Activated T-helper 1 cell treated with Interleukin-2 at 50 U/mL for 16 hours (primary cell): Measurements from ENCODE around the gene ZGLP1.
"Not testable (repeated sequence)": the region's sequence is repeated elsewhere in the genome, so short reads cannot be mapped to it uniquely, and the experiment has no call there.

ENCODE experiments used
- DNase-seq: peaks from one replicate; pipeline ENCODE4 v3.0.0-alpha.2; 2020; ENCODE audit warnings: low read depth

Gene ZGLP1

GRCh38 chr19:10293637-10294367, 15.8 kb downstream of the ZGLP1 start:
- no peak for DNase-seq

GRCh38 chr19:10292789-10293636, 16.6 kb downstream of the ZGLP1 start:
- DNase-seq, result no peak

DNA sequence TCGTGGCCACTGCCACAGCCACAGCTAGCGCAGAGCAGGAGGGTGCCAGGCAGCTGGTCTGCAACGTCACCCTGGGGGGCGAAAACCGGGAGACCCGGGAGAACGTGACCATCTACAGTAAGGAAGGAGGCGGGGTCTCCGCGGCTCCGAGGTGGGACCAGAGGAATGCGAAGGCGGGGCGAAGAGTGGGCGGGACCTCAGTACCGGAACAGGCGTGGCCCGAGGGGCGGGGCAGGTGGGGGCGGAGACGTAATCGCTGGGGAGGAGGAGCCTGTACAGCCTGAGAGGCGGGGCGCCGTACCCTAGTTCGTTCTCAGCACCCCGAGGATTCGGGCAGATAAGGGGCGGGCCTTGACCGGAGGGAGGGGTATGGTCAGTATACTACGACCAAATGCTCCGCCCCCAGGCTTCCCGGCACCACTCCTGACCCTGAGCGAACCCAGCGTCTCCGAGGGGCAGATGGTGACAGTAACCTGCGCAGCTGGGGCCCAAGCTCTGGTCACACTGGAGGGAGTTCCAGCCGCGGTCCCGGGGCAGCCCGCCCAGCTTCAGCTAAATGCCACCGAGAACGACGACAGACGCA, 17.3 kb downstream of the ZGLP1 start:
- DNase-seq, result peak; percentile 39

DNA sequence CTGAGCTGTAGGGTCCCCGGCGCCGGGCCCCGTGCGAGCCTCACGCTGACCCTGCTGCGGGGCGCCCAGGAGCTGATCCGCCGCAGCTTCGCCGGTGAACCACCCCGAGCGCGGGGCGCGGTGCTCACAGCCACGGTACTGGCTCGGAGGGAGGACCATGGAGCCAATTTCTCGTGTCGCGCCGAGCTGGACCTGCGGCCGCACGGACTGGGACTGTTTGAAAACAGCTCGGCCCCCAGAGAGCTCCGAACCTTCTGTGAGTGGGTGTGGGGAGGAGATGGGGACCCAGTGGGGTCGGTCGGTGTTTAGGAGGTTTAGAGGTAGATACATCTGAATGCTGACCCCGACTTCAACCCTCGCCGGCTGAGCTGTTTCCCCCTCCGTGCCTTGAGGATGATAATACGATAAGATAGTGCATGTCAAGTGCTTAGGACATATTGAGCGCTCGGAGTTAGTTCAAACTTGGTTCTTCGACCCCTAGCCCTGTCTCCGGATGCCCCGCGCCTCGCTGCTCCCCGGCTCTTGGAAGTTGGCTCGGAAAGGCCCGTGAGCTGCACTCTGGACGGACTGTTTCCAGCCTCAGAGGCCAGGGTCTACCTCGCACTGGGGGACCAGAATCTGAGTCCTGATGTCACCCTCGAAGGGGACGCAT, 17.9 kb downstream of the ZGLP1 start:
- no peak for DNase-seq

- no peak for DNase-seq
Measured at GRCh38 chr19:10290876-10291553, 18.6 kb downstream of the ZGLP1 start.

DNA sequence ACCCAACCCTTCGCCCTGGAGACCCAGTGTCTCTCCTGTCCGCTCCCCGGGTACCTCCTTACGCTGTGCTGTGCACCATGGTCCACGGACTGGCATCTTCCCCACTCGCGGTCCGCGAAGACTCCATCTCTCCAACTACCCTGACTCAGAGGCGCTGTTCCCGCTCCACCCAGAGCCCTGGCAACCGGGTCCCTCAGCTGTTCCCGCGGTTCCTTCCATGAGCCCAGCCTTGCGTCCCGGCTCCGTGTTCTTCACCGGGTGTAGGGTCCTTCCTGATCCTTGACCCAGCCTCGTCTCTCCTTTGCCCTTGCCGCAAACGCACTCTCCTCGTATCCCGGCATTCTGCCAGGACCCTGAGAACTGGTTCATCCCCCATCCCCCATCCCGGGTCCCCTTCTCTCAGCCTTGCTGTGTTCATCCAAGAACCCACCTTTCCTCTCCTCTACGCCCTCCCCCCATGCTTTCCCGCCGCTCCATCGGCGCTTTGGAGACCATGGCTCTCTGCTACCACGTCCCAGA, 19.2 kb downstream of the ZGLP1 start:
- DNase-seq, result no peak

- DNase-seq, result no peak
Measured at GRCh38 chr19:10289836-10290356, 19.7 kb downstream of the ZGLP1 start, which contains the start of gene ICAM5. TSS of gene ICAM5 (plus strand) at chr19:10289952. CDS start at chr19:10290044, 92 bp downstream.

GRCh38 chr19:10289167-10289835, 20.3 kb downstream of the ZGLP1 start:
- peak; percentile 26 for DNase-seq

DNA sequence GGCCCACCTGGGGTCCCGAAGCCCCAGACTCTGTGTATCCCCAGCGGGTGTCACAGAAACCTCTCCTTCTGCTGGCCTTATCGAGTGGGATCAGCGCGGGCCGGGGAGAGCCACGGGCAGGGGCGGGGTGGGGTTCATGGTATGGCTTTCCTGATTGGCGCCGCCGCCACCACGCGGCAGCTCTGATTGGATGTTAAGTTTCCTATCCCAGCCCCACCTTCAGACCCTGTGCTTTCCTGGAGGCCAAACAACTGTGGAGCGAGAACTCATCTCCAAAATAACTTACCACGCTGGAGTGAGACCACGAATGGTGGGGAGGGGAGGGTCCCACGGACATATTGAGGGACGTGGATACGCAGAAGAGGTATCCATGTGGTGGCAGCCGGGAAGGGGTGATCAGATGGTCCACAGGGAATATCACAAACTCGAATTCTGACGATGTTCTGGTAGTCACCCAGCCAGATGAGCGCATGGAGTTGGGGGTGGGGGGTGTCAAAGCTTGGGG, 20.9 kb downstream of the ZGLP1 start:
- DNase-seq, result no peak

DNA sequence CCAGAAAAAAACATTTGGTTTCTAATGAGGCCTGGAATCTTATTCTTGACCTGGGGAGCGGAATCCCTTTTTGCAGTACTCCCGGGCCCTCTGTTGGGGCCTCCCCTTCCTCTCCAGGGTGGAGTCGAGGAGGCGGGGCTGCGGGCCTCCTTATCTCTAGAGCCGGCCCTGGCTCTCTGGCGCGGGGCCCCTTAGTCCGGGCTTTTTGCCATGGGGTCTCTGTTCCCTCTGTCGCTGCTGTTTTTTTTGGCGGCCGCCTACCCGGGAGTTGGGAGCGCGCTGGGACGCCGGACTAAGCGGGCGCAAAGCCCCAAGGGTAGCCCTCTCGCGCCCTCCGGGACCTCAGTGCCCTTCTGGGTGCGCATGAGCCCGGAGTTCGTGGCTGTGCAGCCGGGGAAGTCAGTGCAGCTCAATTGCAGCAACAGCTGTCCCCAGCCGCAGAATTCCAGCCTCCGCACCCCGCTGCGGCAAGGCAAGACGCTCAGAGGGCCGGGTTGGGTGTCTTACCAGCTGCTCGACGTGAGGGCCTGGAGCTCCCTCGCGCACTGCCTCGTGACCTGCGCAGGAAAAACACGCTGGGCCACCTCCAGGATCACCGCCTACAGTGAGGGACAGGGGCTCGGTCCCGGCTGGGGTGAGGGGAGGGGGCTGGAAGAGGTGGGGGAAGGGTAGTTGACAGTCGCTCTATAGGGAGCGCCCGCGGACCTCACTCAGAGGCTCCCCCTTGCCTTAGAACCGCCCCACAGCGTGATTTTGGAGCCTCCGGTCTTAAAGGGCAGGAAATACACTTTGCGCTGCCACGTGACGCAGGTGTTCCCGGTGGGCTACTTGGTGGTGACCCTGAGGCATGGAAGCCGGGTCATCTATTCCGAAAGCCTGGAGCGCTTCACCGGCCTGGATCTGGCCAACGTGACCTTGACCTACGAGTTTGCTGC, 22.5 kb downstream of the ZGLP1 start, which contains the start of gene ICAM4:
ICAM4 (plus strand) TSS at position 153 of the 935 bp plus-strand sequence; CDS start at position 211, 58 bp downstream.
- DNase-seq, result no peak

DNA sequence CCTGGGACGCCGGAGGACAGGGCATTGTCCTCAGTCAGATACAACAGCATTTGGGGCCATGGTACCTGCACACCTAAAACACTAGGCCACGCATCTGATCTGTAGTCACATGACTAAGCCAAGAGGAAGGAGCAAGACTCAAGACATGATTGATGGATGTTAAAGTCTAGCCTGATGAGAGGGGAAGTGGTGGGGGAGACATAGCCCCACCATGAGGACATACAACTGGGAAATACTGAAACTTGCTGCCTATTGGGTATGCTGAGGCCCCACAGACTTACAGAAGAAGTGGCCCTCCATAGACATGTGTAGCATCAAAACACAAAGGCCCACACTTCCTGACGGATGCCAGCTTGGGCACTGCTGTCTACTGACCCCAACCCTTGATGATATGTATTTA, 24.2 kb downstream of the ZGLP1 start:
- DNase-seq, result no peak

- no peak for DNase-seq
Measured at GRCh38 chr19:10284960-10285278, 24.7 kb downstream of the ZGLP1 start.

GRCh38 chr19:10284065-10284959, 25.3 kb downstream of the ZGLP1 start:
- no peak for DNase-seq

GRCh38 chr19:10283301-10284064, 26.1 kb downstream of the ZGLP1 start:
- no peak for DNase-seq

- not testable (repeated sequence) for DNase-seq
Measured at GRCh38 chr19:10282043-10282442, 27.6 kb downstream of the ZGLP1 start.

- DNase-seq, result no peak
Measured at GRCh38 chr19:10279737-10280442, 29.7 kb downstream of the ZGLP1 start.

DNA sequence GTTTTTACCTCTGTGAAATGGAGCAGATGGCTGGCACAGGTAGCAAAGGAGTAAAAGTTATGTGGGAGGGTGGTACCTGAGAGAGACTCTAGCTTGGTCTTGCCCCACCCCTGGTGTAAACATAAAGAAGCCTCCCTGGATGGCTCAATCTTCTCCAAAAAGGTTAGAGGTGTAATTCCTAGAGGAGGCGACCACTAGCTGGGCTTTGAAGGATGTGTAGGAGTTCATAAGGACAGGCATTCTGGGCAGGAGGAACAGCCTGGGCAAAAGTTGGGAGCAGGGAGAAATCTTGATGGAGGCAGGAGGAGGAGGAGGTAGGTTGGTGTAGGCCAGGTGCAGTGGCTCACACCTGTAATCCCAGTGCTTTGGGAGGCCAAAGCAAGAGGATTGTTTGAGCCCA, 30.7 kb downstream of the ZGLP1 start:
- DNase-seq, result no peak
